Measurements from ENCODE around the gene PAX2.

PAX2 gene

GRCh38 chr10:100761191-100761590 is 15.8 kb downstream of the PAX2 start:
- DNase-seq, result no peak

GRCh38 chr10:100763043-100763747 is 17.8 kb downstream of the PAX2 start:
- DNase-seq, result no peak

GRCh38 chr10:100766693-100767421 is 21.5 kb downstream of the PAX2 start:
- no peak for DNase-seq

- no peak for DNase-seq
Observed at GRCh38 chr10:100767422-100767775, 22.0 kb downstream of the PAX2 start.

GRCh38 chr10:100769481-100769880 is 24.1 kb downstream of the PAX2 start:
- DNase-seq, result no peak

- no peak for DNase-seq
Observed at GRCh38 chr10:100773646-100774045, 28.3 kb downstream of the PAX2 start.

GRCh38 chr10:100774223-100774622 is 28.8 kb downstream of the PAX2 start:
- DNase-seq, result no peak

- no peak for DNase-seq
Observed at GRCh38 chr10:100774876-100775275, 29.5 kb downstream of the PAX2 start.

GRCh38 chr10:100775386-100775785 is 30.0 kb downstream of the PAX2 start:
- DNase-seq, result no peak

- DNase-seq, result no peak
Observed at GRCh38 chr10:100775871-100776270, 30.5 kb downstream of the PAX2 start.

GRCh38 chr10:100776671-100777070 is 31.3 kb downstream of the PAX2 start:
- DNase-seq, result no peak

GRCh38 chr10:100779329-100779728 is 33.9 kb downstream of the PAX2 start:
- no peak for DNase-seq

- DNase-seq, result no peak
Observed at GRCh38 chr10:100780324-100780723, 34.9 kb downstream of the PAX2 start.

- no peak for DNase-seq
Observed at GRCh38 chr10:100781145-100781665, 35.8 kb downstream of the PAX2 start.

GRCh38 chr10:100782461-100783244 is 37.3 kb downstream of the PAX2 start:
- no peak for DNase-seq

GRCh38 chr10:100784126-100784525 is 38.7 kb downstream of the PAX2 start:
- no peak for DNase-seq

- no peak for DNase-seq
Observed at GRCh38 chr10:100786591-100786990, 41.2 kb downstream of the PAX2 start.

GRCh38 chr10:100788002-100788903 is 42.9 kb downstream of the PAX2 start:
- no peak for DNase-seq

- DNase-seq, result no peak
Observed at GRCh38 chr10:100790761-100791208, 45.4 kb downstream of the PAX2 start.

GRCh38 chr10:100791369-100792058 is 46.1 kb downstream of the PAX2 start:
- DNase-seq, result no peak

- DNase-seq, result no peak
Observed at GRCh38 chr10:100792574-100792973, 47.2 kb downstream of the PAX2 start.

GRCh38 chr10:100793055-100793454 is 47.7 kb downstream of the PAX2 start:
- no peak for DNase-seq
